Measurements from ENCODE around the gene CDH13.

Gene CDH13

DNA sequence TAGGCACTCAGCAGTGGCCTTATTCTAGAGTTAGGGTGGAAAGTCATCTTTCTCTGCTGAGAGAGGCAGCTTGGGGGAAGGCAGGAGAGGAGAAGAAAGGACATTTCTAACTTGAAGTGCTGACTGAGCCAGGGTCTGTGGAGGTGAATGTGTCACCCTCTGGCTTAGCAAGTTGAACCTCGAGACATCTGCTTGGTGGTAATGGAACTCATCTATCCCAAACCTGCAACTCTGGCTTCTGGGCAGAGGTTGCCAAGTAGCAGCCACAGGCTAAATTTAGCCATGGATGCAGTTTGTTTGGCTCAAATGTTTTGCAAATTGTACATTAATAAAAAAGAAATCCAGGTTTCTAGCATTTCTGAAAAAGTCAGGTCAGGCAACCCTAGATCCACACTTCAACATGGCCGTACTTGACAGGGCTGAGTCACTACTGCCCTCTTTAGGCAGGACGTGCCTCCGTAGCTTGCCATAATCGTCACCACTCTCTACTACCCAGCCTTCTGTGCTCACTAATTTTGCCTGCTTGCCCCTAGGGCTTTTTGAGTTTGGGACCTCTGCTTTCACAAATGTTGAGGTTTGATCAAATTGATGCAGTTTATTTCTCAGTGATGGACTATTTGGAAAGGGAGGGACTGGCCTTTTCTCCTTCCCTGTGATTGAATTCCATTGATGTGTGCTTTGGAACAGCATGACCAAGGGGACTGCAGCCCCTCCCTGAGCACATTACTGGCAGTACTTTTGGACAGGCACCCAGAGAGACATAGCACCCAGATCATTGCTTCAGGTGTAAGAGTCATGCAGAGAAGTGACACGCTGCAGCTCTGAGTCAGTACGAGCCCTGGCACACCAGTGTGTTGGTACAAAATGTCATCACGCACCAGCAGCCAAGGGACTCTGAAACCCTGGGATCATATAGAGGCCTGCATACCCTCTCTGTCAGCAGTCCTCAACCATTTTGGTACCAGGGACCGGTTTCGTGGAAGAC is 5.2 kb downstream of the CDH13 start:
- peaks cover 13% of the 10 kb centered on the region for H3K27me3 ChIP-seq (ENCODE audit: insufficient read depth, poor library complexity, severe bottlenecking)
- H3K27ac ChIP-seq (replicated peaks), result no peak overlapping the region
- DNase-seq (ENCODE audit: low read depth in 1 of 2, low spot score in 1 of 2), result no peak

DNA sequence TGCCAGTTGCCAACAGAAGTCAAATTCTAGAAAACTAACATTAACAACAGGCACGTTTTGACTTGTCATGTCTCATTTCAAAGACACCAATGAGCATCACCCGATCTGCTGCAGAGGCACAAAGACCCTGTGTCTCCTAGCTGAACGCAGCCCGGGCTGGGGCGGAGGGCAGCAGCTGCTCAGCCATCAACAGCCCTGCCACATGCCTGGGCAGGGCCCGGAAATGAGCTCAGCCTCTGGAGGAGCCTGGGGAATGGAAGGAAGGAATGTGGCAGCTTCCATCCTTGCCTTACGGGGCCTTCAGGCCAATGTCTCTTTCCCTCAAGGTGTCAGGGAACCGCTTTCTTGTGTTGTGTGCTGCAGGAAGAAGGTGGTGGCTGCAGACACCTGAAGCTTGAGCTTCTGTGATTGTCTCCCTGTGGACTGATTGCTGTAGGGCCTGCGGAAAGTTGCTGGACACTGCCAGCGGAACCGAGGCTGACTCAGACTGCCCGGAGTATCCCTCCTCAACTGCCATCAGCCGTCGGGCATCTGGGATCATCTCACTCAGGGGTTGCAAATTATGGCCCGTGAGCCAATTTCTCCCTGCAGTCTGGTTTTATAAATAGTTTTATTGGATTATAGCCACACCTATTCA is 7.3 kb downstream of the CDH13 start:
- H3K27me3 ChIP-seq (ENCODE audit: insufficient read depth, poor library complexity, severe bottlenecking), result peaks cover 4% of the 10 kb centered on the region
- no peak overlapping the region for H3K27ac ChIP-seq (replicated peaks)
- no peak for TF ChIP-seq REST (IDR thresholded peaks at IDR 0.05; ENCODE audit: insufficient replicate concordance, low read depth)
- TF ChIP-seq SPI1 (IDR thresholded peaks at IDR 0.05; ENCODE audit: borderline replicate concordance, low read depth), result no peak
- no peak for TF ChIP-seq GABPA (IDR thresholded peaks at IDR 0.05; ENCODE audit: low read depth)
- no peak for TF ChIP-seq POLR2AphosphoS5 (IDR thresholded peaks at IDR 0.05; ENCODE audit: low read depth)
- TF ChIP-seq, protein P1, sequence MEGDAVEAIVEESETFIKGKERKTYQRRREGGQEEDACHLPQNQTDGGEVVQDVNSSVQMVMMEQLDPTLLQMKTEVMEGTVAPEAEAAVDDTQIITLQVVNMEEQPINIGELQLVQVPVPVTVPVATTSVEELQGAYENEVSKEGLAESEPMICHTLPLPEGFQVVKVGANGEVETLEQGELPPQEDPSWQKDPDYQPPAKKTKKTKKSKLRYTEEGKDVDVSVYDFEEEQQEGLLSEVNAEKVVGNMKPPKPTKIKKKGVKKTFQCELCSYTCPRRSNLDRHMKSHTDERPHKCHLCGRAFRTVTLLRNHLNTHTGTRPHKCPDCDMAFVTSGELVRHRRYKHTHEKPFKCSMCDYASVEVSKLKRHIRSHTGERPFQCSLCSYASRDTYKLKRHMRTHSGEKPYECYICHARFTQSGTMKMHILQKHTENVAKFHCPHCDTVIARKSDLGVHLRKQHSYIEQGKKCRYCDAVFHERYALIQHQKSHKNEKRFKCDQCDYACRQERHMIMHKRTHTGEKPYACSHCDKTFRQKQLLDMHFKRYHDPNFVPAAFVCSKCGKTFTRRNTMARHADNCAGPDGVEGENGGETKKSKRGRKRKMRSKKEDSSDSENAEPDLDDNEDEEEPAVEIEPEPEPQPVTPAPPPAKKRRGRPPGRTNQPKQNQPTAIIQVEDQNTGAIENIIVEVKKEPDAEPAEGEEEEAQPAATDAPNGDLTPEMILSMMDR (IDR thresholded peaks at IDR 0.05; ENCODE audit: insufficient read depth, low read length), result no peak
- H3K4me3 ChIP-seq (replicated peaks; ENCODE audit: insufficient read depth, low read length), result no peak overlapping the region
- DNase-seq (ENCODE audit: low read depth in 1 of 2, low spot score in 1 of 2), result no peak

More for the DNA sequence above, 5.2 kb downstream of the CDH13 start:
- TF ChIP-seq GABPA (IDR thresholded peaks at IDR 0.05; ENCODE audit: low read depth), result no peak
- TF ChIP-seq, protein P1 (IDR thresholded peaks at IDR 0.05; ENCODE audit: insufficient read depth, low read length), result no peak
- no peak for TF ChIP-seq SPI1 (IDR thresholded peaks at IDR 0.05; ENCODE audit: borderline replicate concordance, low read depth)
- no peak overlapping the region for H3K4me3 ChIP-seq (replicated peaks; ENCODE audit: insufficient read depth, low read length)

DNA sequence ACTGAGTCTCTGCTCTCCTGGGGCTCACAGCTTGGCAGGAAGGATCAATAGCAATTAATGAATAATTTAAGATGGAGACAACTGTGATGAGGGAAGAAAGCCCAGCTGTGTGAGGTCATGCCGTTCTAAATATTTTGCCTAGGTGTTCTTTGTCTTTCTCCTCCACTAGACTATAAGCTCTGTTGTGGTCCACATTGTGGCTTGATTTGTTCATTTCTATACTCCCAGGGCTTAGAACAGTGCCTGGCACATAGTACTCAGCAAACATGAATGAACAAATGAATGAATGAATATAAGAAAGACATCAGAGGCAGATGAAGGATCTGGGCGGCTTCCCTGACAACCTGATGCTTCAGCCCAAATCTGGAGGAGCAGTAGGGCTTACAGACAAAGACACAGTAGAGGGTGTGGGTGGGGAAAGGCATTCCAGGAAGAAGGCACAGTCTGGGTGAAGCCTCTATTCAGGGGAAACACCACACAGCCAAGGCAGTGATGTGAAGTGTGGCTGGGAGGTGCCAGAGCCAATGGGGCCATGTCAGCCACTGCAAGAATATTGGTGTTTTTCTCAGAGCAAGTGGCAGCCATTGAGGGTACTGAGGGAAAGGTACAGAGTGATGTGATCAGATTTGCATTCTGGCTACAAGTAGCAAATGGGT is 8.3 kb downstream of the CDH13 start:
- Histone ChIP-seq H3K27me3 (ENCODE audit: insufficient read depth, poor library complexity, severe bottlenecking) (no peaks in the 10 kb centered on the region), H3K4me3 (replicated peaks; ENCODE audit: insufficient read depth, low read length) (no peak overlapping the region), H3K27ac (replicated peaks) (no peak overlapping the region)
- TF ChIP-seq, protein P1 (IDR thresholded peaks at IDR 0.05; ENCODE audit: insufficient read depth, low read length), result no peak
- no peak for TF ChIP-seq REST (IDR thresholded peaks at IDR 0.05; ENCODE audit: insufficient replicate concordance, low read depth)
- DNase-seq (ENCODE audit: low read depth in 1 of 2, low spot score in 1 of 2), result no peak
